Measurements from ENCODE around the gene TNNI3K. TPM values are rescaled to one million over a fixed set of nuclear protein-coding genes. Genes with fewer than 3 reads are reported as not detected.

The TNNI3K gene
- total and polyA plus RNA-seq, 9 of the 15 experiments (the other 6 are each of a cell fraction or from before 2014, with no cell fraction given), result 0.21 to 0.53 (median 0.32) TPM; not detected in 5

DNA sequence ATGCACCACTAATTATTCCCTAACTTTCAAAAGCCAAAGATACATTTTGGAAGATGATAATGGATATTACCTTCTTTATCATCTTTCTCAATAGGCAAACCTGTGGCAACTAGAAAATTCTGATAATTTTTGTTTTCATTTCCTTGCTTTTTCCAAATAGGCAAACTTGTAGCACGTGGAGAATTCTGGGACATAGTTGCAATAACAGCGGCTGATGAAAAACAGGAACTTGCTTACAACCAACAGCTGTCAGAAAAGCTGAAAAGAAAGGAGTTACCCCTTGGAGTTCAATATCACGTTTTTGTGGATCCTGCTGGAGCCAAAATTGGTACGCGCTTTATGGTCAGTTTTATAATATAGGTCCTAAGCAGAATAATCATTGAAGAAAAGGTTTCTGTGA is 35.7 kb upstream of the TNNI3K start (continued):
- TF ChIP-seq, protein P1, sequence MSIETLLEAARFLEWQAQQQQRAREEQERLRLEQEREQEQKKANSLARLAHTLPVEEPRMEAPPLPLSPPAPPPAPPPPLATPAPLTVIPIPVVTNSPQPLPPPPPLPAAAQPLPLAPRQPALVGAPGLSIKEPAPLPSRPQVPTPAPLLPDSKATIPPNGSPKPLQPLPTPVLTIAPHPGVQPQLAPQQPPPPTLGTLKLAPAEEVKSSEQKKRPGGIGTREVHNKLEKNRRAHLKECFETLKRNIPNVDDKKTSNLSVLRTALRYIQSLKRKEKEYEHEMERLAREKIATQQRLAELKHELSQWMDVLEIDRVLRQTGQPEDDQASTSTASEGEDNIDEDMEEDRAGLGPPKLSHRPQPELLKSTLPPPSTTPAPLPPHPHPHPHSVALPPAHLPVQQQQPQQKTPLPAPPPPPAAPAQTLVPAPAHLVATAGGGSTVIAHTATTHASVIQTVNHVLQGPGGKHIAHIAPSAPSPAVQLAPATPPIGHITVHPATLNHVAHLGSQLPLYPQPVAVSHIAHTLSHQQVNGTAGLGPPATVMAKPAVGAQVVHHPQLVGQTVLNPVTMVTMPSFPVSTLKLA (conservative IDR thresholded peaks at IDR 0.05), result peak; percentile 10 to 60; a peak in 2 of 4 replicates
- TF ChIP-seq, protein P2, sequence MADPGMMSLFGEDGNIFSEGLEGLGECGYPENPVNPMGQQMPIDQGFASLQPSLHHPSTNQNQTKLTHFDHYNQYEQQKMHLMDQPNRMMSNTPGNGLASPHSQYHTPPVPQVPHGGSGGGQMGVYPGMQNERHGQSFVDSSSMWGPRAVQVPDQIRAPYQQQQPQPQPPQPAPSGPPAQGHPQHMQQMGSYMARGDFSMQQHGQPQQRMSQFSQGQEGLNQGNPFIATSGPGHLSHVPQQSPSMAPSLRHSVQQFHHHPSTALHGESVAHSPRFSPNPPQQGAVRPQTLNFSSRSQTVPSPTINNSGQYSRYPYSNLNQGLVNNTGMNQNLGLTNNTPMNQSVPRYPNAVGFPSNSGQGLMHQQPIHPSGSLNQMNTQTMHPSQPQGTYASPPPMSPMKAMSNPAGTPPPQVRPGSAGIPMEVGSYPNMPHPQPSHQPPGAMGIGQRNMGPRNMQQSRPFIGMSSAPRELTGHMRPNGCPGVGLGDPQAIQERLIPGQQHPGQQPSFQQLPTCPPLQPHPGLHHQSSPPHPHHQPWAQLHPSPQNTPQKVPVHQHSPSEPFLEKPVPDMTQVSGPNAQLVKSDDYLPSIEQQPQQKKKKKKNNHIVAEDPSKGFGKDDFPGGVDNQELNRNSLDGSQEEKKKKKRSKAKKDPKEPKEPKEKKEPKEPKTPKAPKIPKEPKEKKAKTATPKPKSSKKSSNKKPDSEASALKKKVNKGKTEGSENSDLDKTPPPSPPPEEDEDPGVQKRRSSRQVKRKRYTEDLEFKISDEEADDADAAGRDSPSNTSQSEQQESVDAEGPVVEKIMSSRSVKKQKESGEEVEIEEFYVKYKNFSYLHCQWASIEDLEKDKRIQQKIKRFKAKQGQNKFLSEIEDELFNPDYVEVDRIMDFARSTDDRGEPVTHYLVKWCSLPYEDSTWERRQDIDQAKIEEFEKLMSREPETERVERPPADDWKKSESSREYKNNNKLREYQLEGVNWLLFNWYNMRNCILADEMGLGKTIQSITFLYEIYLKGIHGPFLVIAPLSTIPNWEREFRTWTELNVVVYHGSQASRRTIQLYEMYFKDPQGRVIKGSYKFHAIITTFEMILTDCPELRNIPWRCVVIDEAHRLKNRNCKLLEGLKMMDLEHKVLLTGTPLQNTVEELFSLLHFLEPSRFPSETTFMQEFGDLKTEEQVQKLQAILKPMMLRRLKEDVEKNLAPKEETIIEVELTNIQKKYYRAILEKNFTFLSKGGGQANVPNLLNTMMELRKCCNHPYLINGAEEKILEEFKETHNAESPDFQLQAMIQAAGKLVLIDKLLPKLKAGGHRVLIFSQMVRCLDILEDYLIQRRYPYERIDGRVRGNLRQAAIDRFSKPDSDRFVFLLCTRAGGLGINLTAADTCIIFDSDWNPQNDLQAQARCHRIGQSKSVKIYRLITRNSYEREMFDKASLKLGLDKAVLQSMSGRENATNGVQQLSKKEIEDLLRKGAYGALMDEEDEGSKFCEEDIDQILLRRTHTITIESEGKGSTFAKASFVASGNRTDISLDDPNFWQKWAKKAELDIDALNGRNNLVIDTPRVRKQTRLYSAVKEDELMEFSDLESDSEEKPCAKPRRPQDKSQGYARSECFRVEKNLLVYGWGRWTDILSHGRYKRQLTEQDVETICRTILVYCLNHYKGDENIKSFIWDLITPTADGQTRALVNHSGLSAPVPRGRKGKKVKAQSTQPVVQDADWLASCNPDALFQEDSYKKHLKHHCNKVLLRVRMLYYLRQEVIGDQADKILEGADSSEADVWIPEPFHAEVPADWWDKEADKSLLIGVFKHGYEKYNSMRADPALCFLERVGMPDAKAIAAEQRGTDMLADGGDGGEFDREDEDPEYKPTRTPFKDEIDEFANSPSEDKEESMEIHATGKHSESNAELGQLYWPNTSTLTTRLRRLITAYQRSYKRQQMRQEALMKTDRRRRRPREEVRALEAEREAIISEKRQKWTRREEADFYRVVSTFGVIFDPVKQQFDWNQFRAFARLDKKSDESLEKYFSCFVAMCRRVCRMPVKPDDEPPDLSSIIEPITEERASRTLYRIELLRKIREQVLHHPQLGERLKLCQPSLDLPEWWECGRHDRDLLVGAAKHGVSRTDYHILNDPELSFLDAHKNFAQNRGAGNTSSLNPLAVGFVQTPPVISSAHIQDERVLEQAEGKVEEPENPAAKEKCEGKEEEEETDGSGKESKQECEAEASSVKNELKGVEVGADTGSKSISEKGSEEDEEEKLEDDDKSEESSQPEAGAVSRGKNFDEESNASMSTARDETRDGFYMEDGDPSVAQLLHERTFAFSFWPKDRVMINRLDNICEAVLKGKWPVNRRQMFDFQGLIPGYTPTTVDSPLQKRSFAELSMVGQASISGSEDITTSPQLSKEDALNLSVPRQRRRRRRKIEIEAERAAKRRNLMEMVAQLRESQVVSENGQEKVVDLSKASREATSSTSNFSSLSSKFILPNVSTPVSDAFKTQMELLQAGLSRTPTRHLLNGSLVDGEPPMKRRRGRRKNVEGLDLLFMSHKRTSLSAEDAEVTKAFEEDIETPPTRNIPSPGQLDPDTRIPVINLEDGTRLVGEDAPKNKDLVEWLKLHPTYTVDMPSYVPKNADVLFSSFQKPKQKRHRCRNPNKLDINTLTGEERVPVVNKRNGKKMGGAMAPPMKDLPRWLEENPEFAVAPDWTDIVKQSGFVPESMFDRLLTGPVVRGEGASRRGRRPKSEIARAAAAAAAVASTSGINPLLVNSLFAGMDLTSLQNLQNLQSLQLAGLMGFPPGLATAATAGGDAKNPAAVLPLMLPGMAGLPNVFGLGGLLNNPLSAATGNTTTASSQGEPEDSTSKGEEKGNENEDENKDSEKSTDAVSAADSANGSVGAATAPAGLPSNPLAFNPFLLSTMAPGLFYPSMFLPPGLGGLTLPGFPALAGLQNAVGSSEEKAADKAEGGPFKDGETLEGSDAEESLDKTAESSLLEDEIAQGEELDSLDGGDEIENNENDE (IDR thresholded peaks at IDR 0.05; ENCODE audit: low read depth, low read length), result no peak
- TF ChIP-seq MYC (IDR thresholded peaks at IDR 0.05; ENCODE audit: low read depth, low read length) (peak; percentile 76), MYC (CRISPR knock-in tag; IDR thresholded peaks at IDR 0.05; ENCODE audit: borderline replicate concordance, low read depth) (no peak), FOXK2 (conservative IDR thresholded peaks at IDR 0.05 in 1 of 2, IDR thresholded peaks at IDR 0.05 in 1 of 2; ENCODE audit: low read depth in 2 of 2) (0 out of 4 replicates have a peak, but pooled peaks of 1 of the 2 experiments have one; percentile 12), BHLHE40 (IDR thresholded peaks at IDR 0.05; ENCODE audit: low read length) (peak; percentile 35; the same call in 1 of the 2 replicates), FOXJ2 (tag; IDR thresholded peaks at IDR 0.05) (0 out of 2 replicates have a peak, but pooled peaks have one; percentile 36), CEBPG (CRISPR knock-in tag; IDR thresholded peaks at IDR 0.05) (no peak), CEBPG (tag; conservative IDR thresholded peaks at IDR 0.05 in 1 of 2, IDR thresholded peaks at IDR 0.05 in 1 of 2) (peak in 1 of 2 experiments; percentile 38; a peak in 1 of 4 replicates), BACH1 (tag; IDR thresholded peaks at IDR 0.05) (no peak), SPI1 (IDR thresholded peaks at IDR 0.05; ENCODE audit: borderline replicate concordance, low read depth, low read length) (peak; percentile 53; the same call in 1 of the 2 replicates)
- TF ChIP-seq, protein P3, sequence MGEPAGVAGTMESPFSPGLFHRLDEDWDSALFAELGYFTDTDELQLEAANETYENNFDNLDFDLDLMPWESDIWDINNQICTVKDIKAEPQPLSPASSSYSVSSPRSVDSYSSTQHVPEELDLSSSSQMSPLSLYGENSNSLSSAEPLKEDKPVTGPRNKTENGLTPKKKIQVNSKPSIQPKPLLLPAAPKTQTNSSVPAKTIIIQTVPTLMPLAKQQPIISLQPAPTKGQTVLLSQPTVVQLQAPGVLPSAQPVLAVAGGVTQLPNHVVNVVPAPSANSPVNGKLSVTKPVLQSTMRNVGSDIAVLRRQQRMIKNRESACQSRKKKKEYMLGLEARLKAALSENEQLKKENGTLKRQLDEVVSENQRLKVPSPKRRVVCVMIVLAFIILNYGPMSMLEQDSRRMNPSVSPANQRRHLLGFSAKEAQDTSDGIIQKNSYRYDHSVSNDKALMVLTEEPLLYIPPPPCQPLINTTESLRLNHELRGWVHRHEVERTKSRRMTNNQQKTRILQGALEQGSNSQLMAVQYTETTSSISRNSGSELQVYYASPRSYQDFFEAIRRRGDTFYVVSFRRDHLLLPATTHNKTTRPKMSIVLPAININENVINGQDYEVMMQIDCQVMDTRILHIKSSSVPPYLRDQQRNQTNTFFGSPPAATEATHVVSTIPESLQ (CRISPR knock-in tag; IDR thresholded peaks at IDR 0.05), result no peak

Measured in K562 (cell line).